ENCODE measurements around the gene ZDHHC1.
"Not testable (repeated sequence)": the region's sequence is repeated elsewhere in the genome, so short reads cannot be mapped to it uniquely, and the experiment has no call there.

The ZDHHC1 gene

GRCh38 chr16:67430977-67431774 lies 14.9 kb upstream of the ZDHHC1 start, which contains the start of gene HSD11B2:
Gene HSD11B2, plus strand, starts transcription at chr16:67431121. Its CDS starts 128 bp downstream, at chr16:67431249.
- peak; percentile 46 for DNase-seq (ENCODE audit: low spot score)

- DNase-seq (ENCODE audit: low spot score) = peak; percentile 47
Measured at GRCh38 chr16:67430504-67430976, 14.3 kb upstream of the ZDHHC1 start.

GRCh38 chr16:67429799-67430503 lies 13.7 kb upstream of the ZDHHC1 start:
- DNase-seq (ENCODE audit: low spot score) = no peak

GRCh38 chr16:67429053-67429798 lies 12.9 kb upstream of the ZDHHC1 start:
- no peak for DNase-seq (ENCODE audit: low spot score)

GRCh38 chr16:67428146-67428731 lies 12.0 kb upstream of the ZDHHC1 start:
- peak; percentile 75 for DNase-seq (ENCODE audit: low spot score)

- DNase-seq (ENCODE audit: low spot score) = no peak
Measured at GRCh38 chr16:67426950-67427349, 10.7 kb upstream of the ZDHHC1 start.

GRCh38 chr16:67426022-67426421 lies 9.7 kb upstream of the ZDHHC1 start:
- no peak for DNase-seq (ENCODE audit: low spot score)

- DNase-seq (ENCODE audit: low spot score) = no peak
Measured at GRCh38 chr16:67425580-67425979, 9.3 kb upstream of the ZDHHC1 start.

- no peak for DNase-seq (ENCODE audit: low spot score)
Measured at GRCh38 chr16:67425061-67425460, 8.8 kb upstream of the ZDHHC1 start.

GRCh38 chr16:67424261-67424615 lies 8.0 kb upstream of the ZDHHC1 start:
- no peak for DNase-seq (ENCODE audit: low spot score)

GRCh38 chr16:67423611-67424260 lies 7.5 kb upstream of the ZDHHC1 start:
- DNase-seq (ENCODE audit: low spot score) = no peak

GRCh38 chr16:67423015-67423414 lies 6.7 kb upstream of the ZDHHC1 start:
- no peak for DNase-seq (ENCODE audit: low spot score)

GRCh38 chr16:67421030-67421429 lies 4.8 kb upstream of the ZDHHC1 start:
- no peak for DNase-seq (ENCODE audit: low spot score)

GRCh38 chr16:67419931-67420330 lies 3.7 kb upstream of the ZDHHC1 start:
- DNase-seq (ENCODE audit: low spot score) = no peak

GRCh38 chr16:67419502-67419901 lies 3.2 kb upstream of the ZDHHC1 start:
- DNase-seq (ENCODE audit: low spot score) = no peak

- no peak for DNase-seq (ENCODE audit: low spot score)
Measured at GRCh38 chr16:67417333-67418061, 1.2 kb upstream of the ZDHHC1 start.

- not testable (repeated sequence) for DNase-seq (ENCODE audit: low spot score)
Measured at GRCh38 chr16:67415421-67415820, 856 bp downstream of the ZDHHC1 start.

GRCh38 chr16:67413978-67414911 lies 2.0 kb downstream of the ZDHHC1 start:
- no peak for DNase-seq (ENCODE audit: low spot score)

GRCh38 chr16:67412294-67412693 lies 4.0 kb downstream of the ZDHHC1 start:
- no peak for DNase-seq (ENCODE audit: low spot score)

- no peak for DNase-seq (ENCODE audit: low spot score)
Measured at GRCh38 chr16:67411339-67411738, 4.9 kb downstream of the ZDHHC1 start.

Data from germinal center (tissue), 1 donor.